GM18505 (cell line): Measurements from ENCODE around the gene CHST6.

Source experiments
- ATAC-seq: cut with Tn5 transposase; IDR thresholded peaks from one replicate; pipeline ENCODE4 v1.9.1; 2021; ENCODE audit not compliant: unreplicated experiment
- POLR2A ChIP-seq: IDR thresholded peaks from 4 replicates; pipeline ENCODE4 v1.6.1; 2011; ENCODE audit warnings: borderline replicate concordance; ENCODE audit not compliant: insufficient read depth, insufficient read length; ENCODE audit errors: extremely low read depth

CHST6 gene

GRCh38 chr16:75476817-75477216 lies 18.4 kb downstream of the CHST6 start:
- no peak for TF ChIP-seq POLR2A
- no peak for ATAC-seq

- no peak for TF ChIP-seq POLR2A
- no peak for ATAC-seq
Observed at GRCh38 chr16:75475420-75475847, 19.8 kb downstream of the CHST6 start.

- no peak for TF ChIP-seq POLR2A
- no peak for ATAC-seq
Observed at GRCh38 chr16:75472908-75473877, 22.0 kb downstream of the CHST6 start.

- no peak for TF ChIP-seq POLR2A
- peak; percentile 74 for ATAC-seq
Observed at GRCh38 chr16:75471723-75472633, 23.3 kb downstream of the CHST6 start.

DNA sequence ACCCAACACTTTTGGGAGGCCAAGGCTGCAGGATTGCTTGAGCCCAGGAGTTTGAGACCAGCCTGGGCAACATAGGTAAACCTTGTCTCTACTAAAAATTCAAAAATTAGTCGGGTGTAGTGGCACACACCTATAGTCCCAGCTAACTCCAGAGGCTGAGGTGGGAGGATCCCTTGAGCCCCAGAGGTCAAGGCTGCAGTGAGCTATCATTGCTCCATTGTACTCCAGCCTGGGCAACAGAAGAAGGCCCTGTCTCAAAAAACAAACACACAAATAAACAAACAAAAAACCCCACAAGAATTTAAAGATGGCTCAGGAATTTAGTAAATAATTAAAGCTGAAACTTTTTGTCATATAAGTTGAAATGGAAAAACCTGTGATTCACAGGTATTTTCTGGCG lies 28.5 kb downstream of the CHST6 start:
- ATAC-seq, result no peak
- TF ChIP-seq POLR2A, result no peak

- peak; percentile 92 for ATAC-seq
Observed at GRCh38 chr16:75464122-75464918, 30.9 kb downstream of the CHST6 start, which contains the start of gene TMEM170A. Gene TMEM170A, minus strand, starts transcription at chr16:75464689. Its CDS starts 89 bp downstream, at chr16:75464600.

GRCh38 chr16:75463389-75464121 lies 31.7 kb downstream of the CHST6 start:
- ATAC-seq, result peak; percentile 12

More at GRCh38 chr16:75464122-75464918, 30.9 kb downstream of the CHST6 start, which contains the start of gene TMEM170A:
- TF ChIP-seq POLR2A, result peak; percentile 99

- TF ChIP-seq POLR2A, result no peak
- ATAC-seq, result no peak
Observed at GRCh38 chr16:75462806-75463205, 32.4 kb downstream of the CHST6 start.

- ATAC-seq, result no peak
- TF ChIP-seq POLR2A, result no peak
Observed at GRCh38 chr16:75461575-75461974, 33.7 kb downstream of the CHST6 start.

GRCh38 chr16:75460446-75460845 lies 34.8 kb downstream of the CHST6 start:
- ATAC-seq, result no peak
- no peak for TF ChIP-seq POLR2A

DNA sequence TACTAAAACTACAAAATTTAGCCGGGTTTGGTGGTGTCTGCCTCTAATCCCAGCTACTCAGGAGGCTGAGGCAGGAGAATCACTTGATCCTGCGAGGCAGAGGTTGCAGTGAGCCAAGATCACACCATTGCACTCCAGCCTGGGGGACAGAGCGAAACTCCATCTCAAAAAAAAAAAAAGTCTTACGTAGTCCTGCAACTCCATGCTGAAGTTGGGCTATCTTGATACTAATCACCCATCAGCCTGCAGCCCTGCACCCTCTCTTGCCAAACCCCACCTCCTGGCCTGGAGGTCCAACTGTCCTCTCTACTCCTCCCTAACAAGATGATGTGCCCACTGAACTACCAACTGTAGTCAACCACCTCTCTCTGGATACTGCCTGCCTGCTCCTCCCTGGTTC lies 35.5 kb downstream of the CHST6 start:
- ATAC-seq, result no peak
- no peak for TF ChIP-seq POLR2A

- ATAC-seq, result no peak
- TF ChIP-seq POLR2A, result no peak
Observed at GRCh38 chr16:75458439-75458838, 36.8 kb downstream of the CHST6 start.
